K562 (cell line): ENCODE measurements around the gene ADCYAP1R1. TPM values are rescaled to one million over a fixed set of nuclear protein-coding genes. Genes with fewer than 3 reads are reported as not detected.

Source experiments
- ATAC-seq: fragments of 200-7000 bp; cut with Tn5 transposase; 3 replicates; pipeline ENCODE4 v1.9.1; 2020; ENCODE audit warnings: moderate library complexity
- BruUV-seq: library from RNA; stranded (reverse); fragments of 400-500 nt; replicated peaks from 2 replicates; lab custom pipeline; 2021; lab: Mats Ljungman, UMichigan
- CTCF ChIA-PET: fragments of 300-600 bp; formaldehyde crosslinking; extraction: SDS; loops from one replicate; lab custom pipeline; 2021; ENCODE audit warnings: low intra/inter-chr PET ratio; lab: Yijun Ruan, JAX
- POLR2A ChIA-PET: fragments of 300-600, 350-650 bp; sonication (Branson Sonifier 250); formaldehyde crosslinking; extraction: SDS; loops from one replicate; lab custom pipeline; 2021; ENCODE audit warnings: antibody characterized with exemption, inconsistent platforms; lab: Yijun Ruan, JAX
- DNase-seq, 4 experiments: peaks; one replicate each; pipeline versions ENCODE4 v3.0.0 to v3.0.0-alpha.2; 2011 to 2018; ENCODE audit warnings: low spot score in 3 of 4, mixed read lengths in 3 of 4; ENCODE audit errors: extremely low read depth in 1 of 4
- FAIRE-seq: peaks from 2 replicates; lab custom pipeline; 2011; peaks lifted over from hg19 to GRCh38; lab: Jason Lieb, UNC
- H2AFZ ChIP-seq: 2 replicates; pipeline ENCODE4 v1.6.0; 2011; ENCODE audit warnings: low read depth, low read length, control low read depth, inconsistent platforms
- H3K27ac ChIP-seq: fragments of 200-600 bp; 3 replicates; pipeline ENCODE4 v1.8.0; 2011; ENCODE audit warnings: low read depth, mild to moderate bottlenecking, control low read depth, inconsistent platforms, low read length, moderate library complexity, mixed read lengths; ENCODE audit errors: extremely low read depth
- H3K27me3 ChIP-seq, 2 experiments: fragments of 300-600 bp in 1 of 2; 2 replicates in 1 of 2; 3 replicates in 1 of 2; pipeline versions ENCODE4 v1.6.0 to v1.8.0; 2011; ENCODE audit warnings: inconsistent platforms in 2 of 2, low read length in 2 of 2, mild to moderate bottlenecking in 1 of 2, mixed read lengths in 1 of 2, moderate library complexity in 1 of 2; ENCODE audit not compliant: control insufficient read depth in 2 of 2, insufficient read depth in 2 of 2
- H3K36me3 ChIP-seq: fragments of 300-600 bp; 3 replicates; pipeline ENCODE4 v1.8.0; 2011; ENCODE audit warnings: mild to moderate bottlenecking, low read length, inconsistent platforms; ENCODE audit not compliant: control insufficient read depth, insufficient read depth
- H3K4me1 ChIP-seq, 2 experiments: fragments of 200-600 bp in 1 of 2; replicated peaks in 1 of 2; 2 replicates in 1 of 2; 3 replicates in 1 of 2; pipeline versions ENCODE4 v1.5.1 to v1.8.0; 2011; ENCODE audit warnings: inconsistent platforms in 2 of 2, low read length in 2 of 2, mild to moderate bottlenecking in 1 of 2, mixed read lengths in 1 of 2, moderate library complexity in 1 of 2; ENCODE audit not compliant: control insufficient read depth in 2 of 2, insufficient read depth in 2 of 2
- H3K4me2 ChIP-seq: 2 replicates; pipeline ENCODE4 v1.6.1; 2011; ENCODE audit warnings: low read length, control low read depth, inconsistent platforms, mixed read lengths; ENCODE audit not compliant: insufficient read depth
- H3K4me3 ChIP-seq: fragments of 200-600 bp; sonication (generic), shearing (Covaris generic); 2 replicates; pipeline ENCODE4 v1.5.1; 2016; ENCODE audit warnings: control low read depth, inconsistent platforms
- H3K79me2 ChIP-seq: fragments of 200-600 bp; 3 replicates; pipeline ENCODE4 v1.8.0; 2011; ENCODE audit warnings: low read length, inconsistent platforms; ENCODE audit not compliant: control insufficient read depth, insufficient read depth
- H3K9ac ChIP-seq, 2 experiments: 2 replicates each; pipeline versions ENCODE4 v1.6.0 to v1.6.1; 2011; ENCODE audit warnings: low read depth in 2 of 2, low read length in 2 of 2, control low read depth in 1 of 2, inconsistent platforms in 1 of 2, mild to moderate bottlenecking in 1 of 2, mixed read lengths in 1 of 2; ENCODE audit not compliant: insufficient read depth in 1 of 2
- H3K9me1 ChIP-seq: one replicate; pipeline ENCODE4 v1.6.0; 2011; ENCODE audit warnings: inconsistent platforms, mild to moderate bottlenecking, low read length, moderate library complexity; ENCODE audit not compliant: control insufficient read depth, insufficient read depth
- H3K9me3 ChIP-seq: replicated peaks from 2 replicates; pipeline ENCODE4 v1.5.1; 2011; ENCODE audit warnings: low read depth, low read length, inconsistent platforms; ENCODE audit not compliant: control insufficient read depth, insufficient read depth
- H4K20me1 ChIP-seq: replicated peaks from 2 replicates; pipeline ENCODE4 v1.6.1; 2011; ENCODE audit warnings: low read length, inconsistent platforms, mixed read lengths; ENCODE audit not compliant: control insufficient read depth, insufficient read depth
- CTCF ChIP-seq, 3 experiments: IDR thresholded peaks in 2 of 3; conservative IDR thresholded peaks in 1 of 3; 2 replicates each; pipeline ENCODE4 v1.5.1; 2011 to 2012; ENCODE audit warnings: low read length in 3 of 3, mild to moderate bottlenecking in 3 of 3, control low read depth in 2 of 3, improper control_type of control experiment in 1 of 3, inconsistent platforms in 1 of 3, low read depth in 1 of 3, mixed read lengths in 1 of 3, moderate library complexity in 1 of 3; ENCODE audit not compliant: insufficient read depth in 2 of 3
- CUX1 ChIP-seq: fragments of 200-800 bp; sonication (Bioruptor generic); IDR thresholded peaks from 2 replicates; pipeline ENCODE4 v1.6.1; 2016; ENCODE audit warnings: missing genetic modification characterization, missing compliant biosample characterization
- FOSL1 ChIP-seq: fragments of 200-800 bp; sonication (Bioruptor generic); conservative IDR thresholded peaks from 2 replicates; pipeline ENCODE4 v1.6.1; 2016; ENCODE audit warnings: missing genetic modification characterization, missing compliant biosample characterization
- KDM1A ChIP-seq, 2 experiments: fragments of 450-650 bp; IDR thresholded peaks; 2 replicates each; pipeline ENCODE4 v1.6.1; 2016; ENCODE audit warnings: mild to moderate bottlenecking in 2 of 2
- PTRF ChIP-seq: fragments of 450-650 bp; IDR thresholded peaks from 2 replicates; pipeline ENCODE4 v1.6.1; 2016; ENCODE audit warnings: mild to moderate bottlenecking, missing genetic modification characterization, missing compliant biosample characterization
- RAD21 ChIP-seq, 2 experiments: fragments of 250-450 bp in 1 of 2; fragments of 450-650 bp in 1 of 2; sonication (Bioruptor Pico) in 1 of 2; formaldehyde crosslinking in 1 of 2; IDR thresholded peaks in 1 of 2; conservative IDR thresholded peaks in 1 of 2; 2 replicates each; pipeline versions ENCODE4 v1.4.0 to v1.8.0; 2020 to 2022; ENCODE audit warnings: mild to moderate bottlenecking in 2 of 2, moderate library complexity in 1 of 2
- ZNF785 ChIP-seq: fragments of 250-450 bp; sonication (Bioruptor Pico); IDR thresholded peaks from 2 replicates; pipeline ENCODE4 v1.4.0; 2020; ENCODE audit warnings: mild to moderate bottlenecking
- WGBS: fragments of 100-300 bp; shearing (Covaris generic); methylation state at CpG from one replicate; pipeline ENCODE4 v1.1.6; 2016; ENCODE audit warnings: low coverage, mixed read lengths; ENCODE audit not compliant: insufficient coverage; ENCODE audit errors: missing lambda C conversion rate; 5-methylcytosine and 5-hydroxymethylcytosine counted together
- in situ Hi-C: fragments of 300-500 bp; cut with MboI; formaldehyde crosslinking; loops from 4 replicates; pipeline ENCODE4 v1.15.0; 2018; ENCODE audit warnings: inconsistent platforms, mixed read lengths
- intact Hi-C: fragments of 100-400 bp; cut with micrococcal nuclease; formaldehyde crosslinking; loops from 2 replicates; pipeline ENCODE4 v1.14.2; 2022
- polyA plus RNA-seq, 8 experiments: library from polyadenylated mRNA; depleted of rRNA in 4 of 8; stranded (reverse) in 5 of 8; unstranded in 3 of 8; fragments of >200 nt; fragmentation: Nextera tagmentation in 2 of 8; fragmentation: Illumina TruSeq in 1 of 8; extraction: Ambion mirVana in 2 of 8; extraction: Trizol in 1 of 8; gene quantifications; 2 replicates each; pipeline versions ENCODE4 v1.2.1 to v1.2.3, GENCODE V29; 2011 to 2014; ENCODE audit warnings: inconsistent platforms in 1 of 8, missing spikeins in 1 of 8
- total RNA-seq, 7 experiments: library from RNA; depleted of rRNA in 6 of 7; stranded (reverse); fragments of >200 nt in 6 of 7; fragmentation: Illumina TruSeq in 2 of 7; extraction: Trizol in 2 of 7; gene quantifications; 2 replicates each; pipeline versions ENCODE4 v1.2.1 to v1.2.3, GENCODE V29; 2011 to 2021; ENCODE audit warnings: low replicate concordance in 1 of 7

Gene ADCYAP1R1
- total and polyA plus RNA-seq, 9 of the 15 experiments (the other 6 are each of a cell fraction or from before 2014, with no cell fraction given), result 0.03 to 0.07 TPM; not detected in 7

- BruUV-seq, result no TSS peak
- Histone ChIP-seq H3K79me2 (no peaks in the 10 kb centered on the region), H3K4me1 (no peaks in the 10 kb centered on the region), H3K9me1 (no peaks in the 10 kb centered on the region), H4K20me1 (no peaks in the 10 kb centered on the region), H2AFZ (no peak overlapping the region), H3K36me3 (no peaks in the 10 kb centered on the region), H3K27ac (no peak overlapping the region), H3K9me3 (no peaks in the 10 kb centered on the region), H3K4me2 (no peak overlapping the region), H3K27me3 (peaks cover 0 to 7% of the 10 kb centered on the region in 2 experiments; a peak in 2 of 5 replicates), H3K9ac (no peak overlapping the region), H3K4me3 (no peak overlapping the region)
- TF ChIP-seq KDM1A (IDR thresholded peaks at IDR 0.05) (no peak), ZNF785 (CRISPR knock-in tag) (no peak), PTRF (tag) (no peak)
- FAIRE-seq, result no peak
- WGBS, result 5% methylated on average over 2 of the region's 2 CpGs
- ATAC-seq, result no peak
- CTCF ChIA-PET, result interaction anchor here (0.6 to 3.7 kb wide), 2 partner anchors 76 to 138 kb away, joined by 3 to 31 read pairs; no protein-coding TSS in a partner anchor
- no peak for DNase-seq
- in situ Hi-C loops, result loop anchor here (5.0 kb wide), 2 partner anchors 139 to 319 kb away; no protein-coding TSS in a partner anchor
- POLR2A ChIA-PET, result no interaction called here
- intact Hi-C loops, result loop anchor here (5.0 kb wide), 1 partner anchor 64 kb away; no protein-coding TSS in a partner anchor
Observed at GRCh38 chr7:31121601-31122000, 69.5 kb downstream of the ADCYAP1R1 start.

GRCh38 chr7:31122649-31123058, 70.5 kb downstream of the ADCYAP1R1 start:
- ChIA-PET CTCF (interaction anchor here (1.1 to 3.7 kb wide), 3 partner anchors 139 to 375 kb away, joined by 4 to 31 read pairs (median 5); no protein-coding TSS in a partner anchor), POLR2A (interaction anchor here (0.6 to 1.6 kb wide), 9 partner anchors 9 to 1255 kb away, joined by 3 to 11 read pairs (median 3); no protein-coding TSS in a partner anchor)
- no peak overlapping the region for H3K9ac ChIP-seq
- no peaks in the 10 kb centered on the region for H3K9me1 ChIP-seq
- in situ Hi-C loops (loop anchor here (5.0 kb wide), 2 partner anchors 140 to 320 kb away; no protein-coding TSS in a partner anchor), intact Hi-C loops (loop anchor here (1.0 to 5.0 kb wide), 4 partner anchors 65 to 379 kb away; no protein-coding TSS in a partner anchor)
- H3K4me2 ChIP-seq, result no peak overlapping the region
- FAIRE-seq (peak; percentile 85), ATAC-seq (peak; percentile 94), DNase-seq (peak; percentile 59 to 77 (median 74))
- no peaks in the 10 kb centered on the region for H3K9me3 ChIP-seq
- no peaks in the 10 kb centered on the region for H3K36me3 ChIP-seq
- no peaks in the 10 kb centered on the region for H3K4me1 ChIP-seq
- H3K79me2 ChIP-seq, result no peaks in the 10 kb centered on the region
- WGBS, result 0% methylated on average over 4 of the region's 4 CpGs
- H4K20me1 ChIP-seq, result no peaks in the 10 kb centered on the region
- BruUV-seq, result no TSS peak
- no peak overlapping the region for H2AFZ ChIP-seq
- no peak overlapping the region for H3K27ac ChIP-seq
- H3K27me3 ChIP-seq, result peaks cover 0 to 7% of the 10 kb centered on the region in 2 experiments; a peak in 3 of 5 replicates
- no peak overlapping the region for H3K4me3 ChIP-seq
- TF ChIP-seq FOSL1 (tag) (peak; percentile 72), CUX1 (CRISPR knock-in tag) (no peak), RAD21 (CRISPR knock-in tag; conservative IDR thresholded peaks at IDR 0.05 in 1 of 2, IDR thresholded peaks at IDR 0.05 in 1 of 2) (peak; percentile 77 to 86), CTCF (IDR thresholded peaks at IDR 0.05 in 2 of 3, conservative IDR thresholded peaks at IDR 0.05 in 1 of 3; ENCODE audit: insufficient read depth in 2 of 3, low read depth in 1 of 3, low read length in 3 of 3) (peak; percentile 85 to 92 (median 86))
